Measurements from ENCODE around the gene SMIM13. TPM values are rescaled to one million over a fixed set of nuclear protein-coding genes. Genes with fewer than 3 reads are reported as not detected.

SMIM13 gene
- total RNA-seq, 1 donor from 2014 or later = 8.4 TPM

- no peaks in the 10 kb centered on the region for H3K4me1 ChIP-seq
- no peak for DNase-seq
- intact Hi-C loops (cut with DNase I) = no loop called here
- TF ChIP-seq CTCF (IDR thresholded peaks at IDR 0.05) = no peak
- H3K27ac ChIP-seq = no peak overlapping the region
- H3K4me3 ChIP-seq = no peak overlapping the region
- no peaks in the 10 kb centered on the region for H3K27me3 ChIP-seq
- peaks cover 11% of the 10 kb centered on the region for H3K36me3 ChIP-seq
- peak; percentile 63 for ATAC-seq
- no peaks in the 10 kb centered on the region for H3K9me3 ChIP-seq
Observed at GRCh38 chr6:11139051-11139960, 45.7 kb downstream of the SMIM13 start.

- no peaks in the 10 kb centered on the region for H3K4me1 ChIP-seq
- H3K27me3 ChIP-seq = no peaks in the 10 kb centered on the region
- no peak for TF ChIP-seq CTCF (IDR thresholded peaks at IDR 0.05)
- no peak for DNase-seq
- H3K9me3 ChIP-seq = no peaks in the 10 kb centered on the region
- H3K36me3 ChIP-seq = peaks cover 5% of the 10 kb centered on the region
- ATAC-seq = no peak
- H3K4me3 ChIP-seq = no peak overlapping the region
- intact Hi-C loops (cut with DNase I) = loop anchor here (10.0 kb wide), 2 partner anchors 355 to 435 kb away; no protein-coding TSS in a partner anchor
- no peak overlapping the region for H3K27ac ChIP-seq
Observed at GRCh38 chr6:11140056-11140455, 46.4 kb downstream of the SMIM13 start.

- no peak overlapping the region for H3K27ac ChIP-seq
- H3K27me3 ChIP-seq = no peaks in the 10 kb centered on the region
- H3K36me3 ChIP-seq = no peaks in the 10 kb centered on the region
- H3K4me1 ChIP-seq = no peaks in the 10 kb centered on the region
- intact Hi-C loops (cut with DNase I) = loop anchor here (10.0 kb wide), 2 partner anchors 354 to 434 kb away; no protein-coding TSS in a partner anchor
- no peak for TF ChIP-seq CTCF (IDR thresholded peaks at IDR 0.05)
- no peaks in the 10 kb centered on the region for H3K9me3 ChIP-seq
- ATAC-seq (no peak), DNase-seq (no peak)
- H3K4me3 ChIP-seq = no peak overlapping the region
Observed at GRCh38 chr6:11141295-11141694, 47.7 kb downstream of the SMIM13 start.

- no peaks in the 10 kb centered on the region for H3K27me3 ChIP-seq
- ATAC-seq = no peak
- no peaks in the 10 kb centered on the region for H3K4me1 ChIP-seq
- H3K9me3 ChIP-seq = no peaks in the 10 kb centered on the region
- no peak for TF ChIP-seq CTCF (IDR thresholded peaks at IDR 0.05)
- intact Hi-C loops (cut with DNase I) = loop anchor here (10.0 kb wide), 2 partner anchors 352 to 432 kb away; no protein-coding TSS in a partner anchor
- DNase-seq = no peak
- no peak overlapping the region for H3K27ac ChIP-seq
- no peak overlapping the region for H3K4me3 ChIP-seq
- H3K36me3 ChIP-seq = no peaks in the 10 kb centered on the region
Observed at GRCh38 chr6:11142296-11143027, 48.8 kb downstream of the SMIM13 start.

GRCh38 chr6:11143394-11144371 is 50.0 kb downstream of the SMIM13 start:
- intact Hi-C loops (cut with DNase I) = loop anchor here (10.0 kb wide), 2 partner anchors 351 to 431 kb away; no protein-coding TSS in a partner anchor
- H3K27ac ChIP-seq = no peak overlapping the region
- H3K9me3 ChIP-seq = no peaks in the 10 kb centered on the region
- no peak overlapping the region for H3K4me3 ChIP-seq
- no peak for TF ChIP-seq CTCF (IDR thresholded peaks at IDR 0.05)
- no peaks in the 10 kb centered on the region for H3K4me1 ChIP-seq
- peak; percentile 82 for ATAC-seq
- no peaks in the 10 kb centered on the region for H3K36me3 ChIP-seq
- H3K27me3 ChIP-seq = no peaks in the 10 kb centered on the region
- DNase-seq = peak; percentile 74
